ENCODE data around the gene CDH4.

The CDH4 gene

DNA sequence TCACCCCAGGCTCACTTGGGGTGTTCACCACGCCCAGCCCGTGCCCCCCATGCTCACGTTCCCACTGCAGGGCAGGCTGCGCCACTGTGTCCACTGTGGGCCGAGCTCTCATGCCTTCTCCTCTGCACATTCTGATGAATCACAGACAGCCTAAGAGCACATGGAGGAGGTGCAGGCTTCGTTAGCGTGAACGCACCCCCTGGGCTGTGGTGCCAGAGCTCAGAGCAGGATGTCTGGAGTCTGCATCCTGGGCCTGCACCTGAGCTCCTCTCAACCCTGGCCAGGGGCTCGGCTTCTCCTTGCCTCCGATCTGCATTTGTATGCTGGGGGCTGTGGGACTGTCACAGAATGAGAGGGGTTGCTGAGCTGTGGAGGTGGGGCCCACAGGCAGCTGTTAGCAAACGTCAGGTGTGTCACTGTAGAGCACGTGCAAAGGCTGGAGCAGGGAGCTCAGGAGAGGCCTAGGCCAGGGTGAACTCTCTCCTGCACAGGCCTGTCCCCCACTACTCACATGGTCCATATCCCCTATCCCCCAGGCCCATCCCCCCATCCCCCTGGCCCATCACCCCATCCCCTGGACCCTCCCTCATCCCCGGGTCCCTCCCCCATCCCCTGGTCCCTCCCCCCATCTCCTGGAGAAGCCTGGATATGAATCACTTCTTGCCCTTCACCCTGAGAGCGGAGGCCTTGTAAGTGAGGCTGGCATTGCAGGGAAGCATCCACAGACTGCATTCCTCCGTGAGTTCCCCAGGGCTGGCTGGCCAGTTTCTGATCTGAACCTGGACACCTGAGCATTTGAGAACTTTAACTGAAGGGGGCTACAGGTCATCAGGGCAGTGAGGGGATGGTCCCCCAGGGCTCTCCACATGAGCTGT is 504.1 kb downstream of the CDH4 start:
- no peak for DNase-seq (ENCODE audit: low read depth)

DNA sequence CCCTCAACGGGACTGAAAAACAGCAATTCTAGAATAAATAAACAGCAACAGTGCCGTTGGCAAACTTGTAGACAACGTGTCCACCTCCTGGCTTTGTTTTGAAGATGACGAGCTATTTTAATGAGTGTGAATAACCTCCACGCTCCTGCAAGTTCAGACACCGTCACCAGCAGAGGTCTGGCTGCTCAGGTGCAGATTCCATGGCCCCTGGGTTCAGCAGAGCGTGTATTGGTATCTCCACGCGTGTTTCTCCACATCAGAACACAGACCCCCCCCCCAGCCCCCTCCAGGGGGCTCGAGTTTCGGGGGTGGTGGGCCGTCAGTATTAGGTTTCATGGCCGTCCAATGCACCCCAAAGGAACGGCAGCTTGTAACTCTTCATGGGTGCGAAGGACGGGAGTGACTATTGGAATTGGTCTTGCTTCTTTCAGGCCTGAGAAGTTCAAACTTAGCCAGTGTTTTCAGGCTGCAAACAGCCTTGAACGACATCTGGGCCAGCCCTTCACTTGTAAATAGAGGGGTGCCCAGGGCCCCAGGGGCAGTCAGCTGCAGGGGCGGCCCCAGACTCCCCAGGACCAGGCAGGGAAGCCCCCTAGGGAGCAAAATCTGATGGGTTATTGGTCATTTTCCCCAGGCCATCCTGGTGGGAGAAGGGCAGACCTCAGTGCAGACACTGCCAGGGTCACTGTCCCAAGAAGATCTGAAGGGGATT is 505.1 kb downstream of the CDH4 start:
- DNase-seq (ENCODE audit: low read depth): no peak

DNA sequence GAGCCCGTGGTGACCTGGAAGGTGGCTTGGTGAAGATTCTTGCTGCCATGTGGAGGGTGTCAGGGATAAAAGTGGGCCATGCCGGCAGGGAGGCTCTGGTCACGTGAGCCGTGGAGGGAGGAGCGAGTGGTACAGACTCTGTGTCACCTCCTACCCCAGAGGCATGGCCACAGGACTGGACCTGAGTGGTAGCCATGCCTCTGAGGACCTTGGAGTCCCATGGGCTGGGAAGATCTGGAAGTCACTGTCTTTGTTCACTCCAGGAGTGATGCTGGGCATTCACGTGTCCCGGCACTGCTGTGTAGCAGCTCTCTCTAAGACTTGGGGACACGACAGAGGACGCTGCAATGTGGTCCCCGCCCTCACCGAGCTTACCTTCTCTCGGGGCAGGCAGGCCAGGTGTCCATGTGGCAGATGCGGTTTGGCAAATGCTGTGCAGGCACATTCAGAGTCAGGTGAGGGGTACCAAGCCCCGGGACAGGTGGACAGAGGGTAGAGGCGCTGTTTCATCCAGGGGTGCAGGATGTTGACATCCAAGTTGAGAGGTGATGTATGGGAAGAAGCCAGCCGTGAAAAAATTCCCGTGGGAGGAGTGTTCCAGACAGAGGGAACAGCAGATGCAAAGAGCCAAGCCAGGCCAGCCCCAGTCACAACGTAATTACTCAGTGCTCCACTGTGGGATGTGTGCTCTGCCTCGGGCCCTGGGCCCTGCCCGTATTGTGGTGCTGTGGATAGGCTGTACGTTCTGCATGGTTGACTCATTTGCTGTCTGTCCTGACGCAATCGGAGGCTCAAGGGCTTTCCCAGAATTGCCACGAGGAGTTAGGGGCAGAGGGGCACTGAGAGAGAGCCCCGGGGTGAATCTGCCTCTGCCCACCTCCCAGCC is 505.9 kb downstream of the CDH4 start:
- no peak for DNase-seq (ENCODE audit: low read depth)

DNA sequence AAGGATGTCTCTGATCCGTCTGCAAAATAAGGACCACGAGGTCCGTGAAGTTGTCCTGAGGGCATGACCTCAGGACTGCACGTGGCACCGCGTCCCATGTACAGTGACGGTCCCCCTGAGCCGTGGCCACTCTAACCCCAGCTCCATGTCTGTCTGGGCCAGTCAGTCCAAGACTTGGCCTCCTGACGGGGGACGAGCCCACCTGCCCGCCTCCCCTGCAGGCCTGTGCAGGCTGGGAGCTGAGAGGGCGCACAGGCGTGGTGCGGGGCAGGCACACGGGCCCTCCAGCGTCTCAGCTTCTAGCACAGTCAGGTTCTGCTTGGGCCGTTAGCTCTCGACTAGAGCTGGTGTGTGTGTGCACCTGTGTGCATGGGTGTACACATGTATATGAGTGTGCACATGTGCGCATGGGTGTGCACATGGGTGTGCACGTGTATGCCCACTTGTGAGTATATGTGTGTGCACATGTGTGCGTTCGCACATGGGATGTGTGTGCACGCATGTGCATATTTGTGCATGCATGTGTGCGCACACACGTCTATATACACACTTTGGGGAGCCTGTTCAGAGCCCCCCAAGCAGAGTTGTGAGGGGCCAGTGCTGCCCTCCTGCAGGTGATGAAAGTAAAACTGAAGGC is 506.6 kb downstream of the CDH4 start:
- DNase-seq (ENCODE audit: low read depth): no peak

DNA sequence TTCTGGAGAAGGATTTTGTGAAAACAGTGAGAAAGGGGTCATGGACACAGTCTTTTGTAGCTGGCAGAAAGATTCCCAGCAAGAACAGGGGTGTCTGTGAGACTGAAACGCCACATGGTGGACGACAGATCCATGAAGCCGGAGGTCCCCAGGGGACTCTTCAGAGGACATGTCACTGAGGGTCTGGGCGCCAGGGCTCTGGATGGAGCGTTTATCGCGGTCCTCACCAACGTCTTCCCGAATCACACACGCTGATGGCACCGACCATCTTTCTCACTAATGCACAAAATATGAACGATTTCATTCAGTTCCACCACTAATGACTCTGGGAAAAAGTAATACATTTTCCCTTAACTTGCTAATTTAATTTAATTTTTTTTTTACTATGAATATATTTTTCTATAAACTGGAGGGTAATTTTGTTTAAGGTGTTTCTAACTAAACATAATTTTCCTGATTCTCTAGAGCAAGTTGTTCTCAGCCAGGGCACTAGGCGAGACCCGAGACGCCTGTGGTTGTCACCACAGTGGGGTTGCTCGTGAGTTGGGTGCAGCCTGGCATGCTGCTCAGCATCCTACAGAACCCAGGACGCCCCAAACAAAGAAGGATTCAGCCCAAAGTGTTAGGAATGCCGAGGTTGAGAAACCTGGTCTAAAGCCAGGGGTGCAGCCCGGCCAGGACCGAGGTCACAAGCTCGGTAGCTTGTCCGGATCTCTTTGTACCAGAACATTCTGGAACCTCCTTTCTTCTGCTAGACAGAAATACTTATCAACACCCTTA is 507.4 kb downstream of the CDH4 start:
- no peak for DNase-seq (ENCODE audit: low read depth)

DNA sequence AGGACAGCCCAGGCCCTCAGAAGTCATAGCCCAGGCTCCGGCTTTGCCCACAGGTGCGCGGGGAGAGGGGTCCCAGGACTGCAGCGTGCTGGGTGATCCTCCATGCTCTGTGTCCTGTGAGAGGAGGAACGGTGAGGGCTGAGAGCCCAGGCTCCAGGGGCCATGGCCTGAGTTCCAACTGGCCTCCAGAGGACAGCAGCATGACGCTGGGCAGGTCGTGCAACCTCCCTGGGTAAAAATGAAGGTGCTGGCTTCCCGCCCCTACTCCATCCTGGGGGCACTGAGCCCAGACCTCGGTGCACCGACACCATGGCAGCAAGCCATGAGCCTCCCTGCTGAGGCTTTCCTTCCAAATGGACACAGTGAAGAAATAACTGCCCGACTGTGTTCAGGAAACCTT is 508.3 kb downstream of the CDH4 start:
- no peak for DNase-seq (ENCODE audit: low read depth)

DNA sequence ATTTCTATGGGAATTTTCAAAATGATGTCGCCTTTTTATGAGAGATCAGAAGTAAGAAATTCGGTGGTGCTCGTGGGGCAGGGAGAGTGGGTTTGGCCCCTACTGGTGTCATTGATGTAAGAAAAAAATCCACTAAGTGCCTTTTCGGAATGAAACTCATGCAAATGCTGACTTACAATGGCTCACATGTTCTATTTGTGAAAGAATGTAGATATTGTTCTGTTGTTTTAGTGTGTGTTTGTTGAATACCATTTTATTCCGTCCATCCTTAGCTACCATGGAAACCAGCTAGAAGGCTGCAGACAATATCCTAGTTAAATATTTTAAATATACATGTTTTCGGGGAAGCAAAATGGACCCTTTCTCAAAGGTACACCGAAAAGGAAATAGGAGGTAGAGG is 508.7 kb downstream of the CDH4 start:
- no peak for DNase-seq (ENCODE audit: low read depth)

DNA sequence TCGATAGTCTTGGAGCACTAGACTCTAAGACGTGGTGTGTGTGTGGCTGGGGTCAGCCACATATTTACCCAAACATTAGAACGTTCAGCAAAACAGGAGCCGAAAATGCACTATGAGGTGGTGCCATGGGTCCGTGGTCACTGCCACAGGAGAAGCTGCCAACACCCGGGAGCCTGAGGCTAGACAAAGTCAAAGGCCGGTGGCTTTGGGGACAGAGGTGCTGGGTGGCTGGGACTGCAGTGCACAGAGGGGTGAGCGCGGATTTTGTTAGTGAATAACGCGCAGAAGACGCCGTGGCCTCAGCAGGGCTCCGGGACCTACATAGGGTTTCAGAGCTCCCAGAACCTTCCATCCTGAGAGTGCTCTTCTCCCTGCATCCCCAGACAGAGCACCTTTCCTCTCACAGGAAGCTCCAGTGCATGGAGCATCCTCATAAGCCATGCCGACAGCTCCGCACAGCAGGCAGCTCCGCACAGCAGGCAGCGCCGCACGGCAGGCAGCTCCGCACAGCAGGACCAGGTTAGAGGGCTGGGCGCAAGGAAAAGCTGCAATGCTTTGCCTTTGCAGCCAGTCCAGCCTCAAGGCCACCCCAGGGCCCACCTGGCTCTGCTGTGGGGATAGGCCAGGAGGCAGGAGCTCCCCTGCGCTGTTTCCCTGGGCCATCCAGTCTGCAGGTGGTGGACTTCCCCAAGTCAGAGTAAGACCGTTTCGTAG is 509.5 kb downstream of the CDH4 start:
- DNase-seq (ENCODE audit: low read depth): no peak

DNA sequence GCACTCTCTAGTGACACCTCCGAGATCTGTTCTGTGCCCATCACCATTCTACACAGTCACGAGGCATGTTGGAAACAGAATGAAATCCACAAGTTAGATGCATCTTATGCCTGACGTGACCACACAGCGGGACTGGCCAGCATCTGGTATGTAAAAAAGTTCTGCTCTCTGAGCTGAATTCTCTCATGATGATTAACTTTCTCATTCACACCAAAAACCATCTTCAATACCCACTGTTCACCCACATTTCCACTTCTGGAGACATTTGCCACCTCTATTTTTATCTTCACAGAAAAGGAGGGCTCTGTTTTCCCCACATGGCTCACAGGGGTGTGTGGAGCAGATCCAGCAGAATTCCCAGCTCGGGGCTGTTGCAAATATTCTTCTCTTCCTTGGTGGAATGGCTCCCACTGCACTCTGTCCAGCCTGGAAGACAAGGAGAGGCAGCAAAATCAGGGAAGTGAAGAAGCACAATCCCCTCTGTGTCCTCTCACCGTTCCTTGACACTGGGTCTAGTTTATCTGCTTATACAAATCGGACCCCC is 510.2 kb downstream of the CDH4 start:
- DNase-seq (ENCODE audit: low read depth): no peak

DNA sequence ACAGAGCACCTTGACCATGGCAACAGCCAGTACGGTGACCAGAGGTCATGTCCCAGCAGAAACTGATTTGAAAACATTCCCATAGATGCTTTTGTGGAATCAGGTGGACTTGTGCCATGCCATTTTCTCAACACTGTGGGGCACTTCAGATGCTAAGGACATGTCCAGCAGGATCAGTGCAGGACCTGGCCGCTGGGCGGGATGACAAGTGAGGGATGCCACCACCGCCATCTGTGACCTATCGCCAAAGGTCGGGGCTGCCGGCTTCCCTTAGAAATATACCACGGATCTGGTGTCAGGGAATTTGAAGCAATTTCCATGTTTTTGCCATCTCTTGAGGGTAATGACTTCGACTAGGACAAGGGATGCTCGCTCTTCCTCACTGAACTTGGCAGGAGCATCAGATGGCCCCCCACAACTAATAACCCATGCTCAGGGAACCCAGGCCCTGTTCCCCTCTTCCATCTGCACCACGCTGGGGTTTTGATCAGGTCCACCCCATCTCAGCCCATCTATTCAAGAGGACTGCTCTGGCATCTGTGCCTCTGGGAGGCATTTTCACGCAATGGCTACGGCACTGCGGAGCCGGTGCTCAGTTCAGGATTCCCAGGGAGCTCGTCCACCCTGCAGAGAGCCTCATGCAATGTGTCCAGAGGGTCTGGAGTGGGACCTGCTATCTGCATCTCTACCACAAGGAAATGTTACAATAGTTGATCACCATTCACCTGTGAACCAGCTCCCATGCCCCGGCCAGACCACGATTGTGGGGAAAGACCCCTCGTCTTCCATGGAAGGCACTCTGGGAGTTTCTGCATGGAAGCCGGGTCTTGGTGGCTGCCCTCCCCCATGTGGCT is 511.1 kb downstream of the CDH4 start:
- no peak for DNase-seq (ENCODE audit: low read depth)

DNA sequence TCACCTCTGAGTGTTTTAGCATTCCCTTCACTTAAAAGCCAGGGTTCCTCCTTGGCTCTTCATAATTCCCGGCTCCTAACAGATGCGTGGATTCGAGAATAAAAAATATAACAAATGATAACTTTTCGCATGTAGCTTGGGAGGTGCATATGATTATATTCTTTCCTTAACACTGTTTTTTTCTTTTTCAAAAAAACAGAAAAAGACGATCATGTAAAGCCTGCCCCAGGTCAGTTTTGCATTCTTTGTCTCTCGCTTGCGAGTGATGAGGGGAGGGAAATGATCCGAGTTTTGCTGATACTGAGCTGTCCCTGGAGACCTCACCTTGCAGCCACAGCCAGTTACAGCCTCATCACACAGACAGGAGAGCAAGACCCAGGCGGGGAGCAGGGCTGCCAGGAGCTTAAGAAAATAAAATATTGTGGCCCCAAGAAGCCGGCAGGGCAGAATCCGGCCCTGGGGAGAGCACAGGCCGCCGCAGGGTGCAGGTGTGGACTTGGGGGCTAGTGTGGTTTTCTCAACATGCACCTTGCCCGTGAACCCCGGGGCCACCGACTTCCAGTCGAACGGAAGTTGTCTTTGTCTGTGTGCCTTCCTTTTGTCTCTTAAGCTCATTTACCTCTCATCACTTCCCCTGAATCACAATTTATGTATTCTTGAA is 511.8 kb downstream of the CDH4 start:
- DNase-seq (ENCODE audit: low read depth): no peak

DNA sequence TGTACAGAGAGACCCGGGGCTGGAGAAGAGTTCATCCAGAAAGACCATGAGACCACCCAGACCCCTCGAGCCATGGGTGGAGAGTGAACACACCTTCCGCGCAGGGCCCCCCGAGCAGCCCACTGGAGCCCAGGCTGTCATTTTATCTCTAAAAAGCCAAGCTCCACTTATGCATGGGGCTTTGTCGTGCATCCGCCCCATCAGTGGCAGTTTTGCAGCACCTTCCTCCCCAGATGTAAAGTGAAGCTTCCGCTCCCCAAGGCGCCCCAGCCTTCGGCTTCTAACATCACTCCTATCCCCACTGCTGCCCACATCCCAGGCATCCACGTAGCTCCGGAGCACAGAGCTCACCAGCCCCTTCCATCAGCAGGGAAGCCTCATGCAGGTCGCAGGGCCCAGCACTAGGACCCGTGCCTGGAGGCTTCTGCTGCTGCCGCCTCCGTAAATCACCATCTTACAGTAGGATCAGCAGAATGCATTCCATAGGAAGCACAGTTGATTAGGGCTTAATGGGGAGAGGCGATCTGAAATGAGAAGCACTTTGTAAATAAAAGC is 512.5 kb downstream of the CDH4 start:
- no peak for DNase-seq (ENCODE audit: low read depth)

DNA sequence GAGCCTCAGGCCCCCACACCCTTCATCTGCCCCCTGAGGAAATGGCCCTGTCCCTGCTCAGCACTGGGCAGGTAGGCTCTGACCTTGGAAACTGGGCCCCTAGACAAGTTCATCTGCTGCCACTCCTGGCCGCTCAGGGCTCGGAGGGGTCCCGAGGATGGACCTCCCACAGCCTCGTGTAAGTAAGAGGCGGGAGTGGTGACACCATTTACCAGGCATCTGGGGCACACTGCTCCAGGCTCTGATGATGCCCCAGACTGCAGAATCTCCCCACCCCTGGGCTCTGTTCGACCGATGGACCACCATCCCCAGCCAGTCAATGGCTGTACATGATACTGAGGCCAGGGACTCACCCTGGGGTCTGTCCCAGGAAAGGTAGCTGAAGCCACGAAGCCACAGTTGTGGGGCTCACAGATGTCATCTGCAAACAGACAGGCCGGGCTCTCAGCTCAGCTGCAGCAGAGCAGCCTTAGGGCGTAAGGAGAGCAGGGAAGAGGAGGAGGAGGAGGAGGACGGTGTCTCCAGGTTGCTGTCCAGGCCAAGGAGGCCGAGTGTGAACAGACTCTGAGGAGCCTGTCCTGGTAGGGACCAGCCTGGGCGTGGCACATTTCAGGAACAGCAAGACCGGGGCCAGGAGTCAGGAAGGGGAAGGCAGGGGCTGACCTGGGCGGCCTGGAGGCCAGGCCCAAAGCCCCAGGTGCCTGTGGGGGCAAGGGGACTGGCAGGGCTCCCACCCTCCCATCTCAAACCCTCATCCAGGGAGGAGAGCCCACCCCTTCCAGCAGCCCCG is 513.2 kb downstream of the CDH4 start:
- no peak for DNase-seq (ENCODE audit: low read depth)

DNA sequence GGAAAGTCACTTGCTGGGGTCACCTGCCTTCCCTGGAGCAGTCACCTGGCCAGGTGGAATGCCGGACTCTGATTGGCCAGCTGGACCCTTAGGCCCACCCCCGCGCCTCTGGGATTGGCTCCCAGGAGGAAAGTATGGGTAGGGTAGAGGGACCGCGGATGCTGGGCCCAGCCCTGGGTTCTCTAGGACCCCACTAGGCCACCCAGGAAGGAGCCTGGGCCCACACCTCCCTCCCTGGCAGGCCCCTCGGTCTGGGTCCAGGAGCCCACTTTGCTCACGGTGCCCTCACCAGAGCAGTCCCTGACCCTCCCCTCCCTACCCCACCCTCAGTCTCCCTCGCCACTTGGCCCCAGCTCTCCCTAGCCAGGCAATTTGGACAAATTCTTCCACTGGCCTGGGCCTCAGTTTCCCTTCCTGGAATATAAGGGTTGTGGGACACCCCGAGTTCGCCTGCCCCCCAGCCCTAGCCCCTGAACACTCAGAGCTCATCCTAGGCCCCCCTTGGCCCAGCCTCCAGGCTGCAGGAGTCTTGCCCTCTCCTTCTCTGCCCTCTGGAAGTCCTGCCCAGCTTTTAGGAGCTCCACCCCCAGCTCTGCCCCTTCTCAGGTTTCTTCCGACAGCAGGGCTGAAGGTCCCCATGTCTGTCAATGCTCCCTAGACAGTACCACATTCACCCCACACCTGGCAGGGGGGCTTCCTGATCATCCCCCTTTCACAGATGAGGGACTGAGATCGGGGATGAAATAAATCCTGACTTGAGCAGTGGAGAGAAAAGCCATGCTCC is 514.0 kb downstream of the CDH4 start:
- no peak for DNase-seq (ENCODE audit: low read depth)

DNA sequence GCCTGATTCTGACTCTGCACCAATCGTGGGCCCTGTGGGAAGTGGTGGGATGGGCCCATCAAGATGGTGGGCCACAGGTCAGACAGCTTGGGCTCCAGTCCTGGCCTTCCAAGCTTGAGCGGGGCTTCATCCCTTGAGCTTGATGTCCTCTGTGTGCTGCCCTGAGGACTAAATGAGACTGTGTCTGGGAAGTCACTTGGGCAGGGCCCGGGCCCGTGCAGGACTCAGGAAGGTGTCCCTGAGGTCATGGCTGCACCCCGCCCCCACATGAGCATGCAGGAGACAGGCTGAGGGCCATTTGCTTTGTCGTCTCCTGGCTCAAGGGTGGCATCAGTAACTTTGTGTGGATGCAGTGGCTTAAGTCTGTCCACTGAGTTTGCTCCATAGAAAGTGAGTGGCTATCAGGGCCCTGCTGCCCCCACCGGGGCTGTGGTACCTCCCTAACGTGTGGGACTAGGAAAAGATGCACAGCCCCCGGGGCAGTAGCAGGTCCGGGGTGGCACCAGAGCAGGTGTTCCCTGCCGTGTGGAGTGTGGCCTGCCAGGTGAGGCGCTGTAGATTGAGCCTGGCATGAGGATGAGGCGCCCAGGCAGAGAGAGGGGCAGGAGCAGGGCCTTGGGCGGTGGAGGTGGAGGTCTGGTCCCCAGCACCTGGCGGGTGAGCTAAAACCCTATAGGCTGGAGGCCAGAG is 515.0 kb downstream of the CDH4 start:
- DNase-seq (ENCODE audit: low read depth): no peak
